CD4-positive, alpha-beta T cell (primary cell): ENCODE results near the gene KPNA1. TPM values are rescaled to one million over a fixed set of nuclear protein-coding genes. Genes with fewer than 3 reads are reported as not detected.

Experiments
- ATAC-seq: fragments of 200-7000 bp; cut with Tn5 transposase; one replicate; pipeline ENCODE4 v1.10.0; 2022; ENCODE audit warnings: mild to moderate bottlenecking; ENCODE audit not compliant: poor library complexity
- CTCF ChIA-PET: fragments of 350-600 bp; sonication (Branson Sonifier 250); formaldehyde crosslinking; loops from one replicate; lab custom pipeline; 2021; ENCODE audit warnings: antibody characterized with exemption, inconsistent platforms; lab: Charles Lee
- POLR2A ChIA-PET: fragments of 350-600 bp; sonication (Branson Sonifier 250); formaldehyde crosslinking; loops from one replicate; lab custom pipeline; 2021; ENCODE audit warnings: antibody characterized with exemption, inconsistent platforms; lab: Charles Lee
- DNase-seq, 14 experiments: peaks; one replicate each; pipeline ENCODE4 v3.0.0-alpha.2; 2013 to 2020; ENCODE audit warnings: mixed read lengths in 2 of 14
- H3K27ac ChIP-seq, 2 donors: one replicate each; pipeline versions ENCODE4 v1.5.1 to v1.7.0; 2013; ENCODE audit warnings: low read length in 2 of 2, low read depth in 1 of 2, mild to moderate bottlenecking in 1 of 2
- H3K27me3 ChIP-seq, 2 experiments: 1 replicate in 1 of 2; 2 replicates in 1 of 2; pipeline versions ENCODE4 v1.6.1 to v1.7.0; 2013; ENCODE audit warnings: low read length in 2 of 2, control low read depth in 1 of 2, mild to moderate bottlenecking in 1 of 2, moderate library complexity in 1 of 2; ENCODE audit not compliant: insufficient read depth in 2 of 2, control insufficient read depth in 1 of 2
- H3K36me3 ChIP-seq: one replicate; pipeline ENCODE4 v1.6.1; 2013; ENCODE audit warnings: low read length, control low read depth; ENCODE audit not compliant: insufficient read depth
- H3K4me1 ChIP-seq: one replicate; pipeline ENCODE4 v1.6.1; 2013; ENCODE audit warnings: low read length, control low read depth; ENCODE audit not compliant: insufficient read depth
- H3K4me3 ChIP-seq: one replicate; pipeline ENCODE4 v1.5.1; 2013; ENCODE audit warnings: mild to moderate bottlenecking, low read length, moderate library complexity
- H3K9me3 ChIP-seq, 2 experiments: 1 replicate in 1 of 2; 2 replicates in 1 of 2; pipeline versions ENCODE4 v1.6.1 to v1.7.0; 2013; ENCODE audit warnings: low read length in 2 of 2, mild to moderate bottlenecking in 2 of 2, control low read depth in 1 of 2, moderate library complexity in 1 of 2; ENCODE audit not compliant: control insufficient read depth in 1 of 2, insufficient read depth in 1 of 2
- H3K27ac Mint-ChIP-seq: one replicate; pipeline ENCODE4 v1.8.0; 2020; ENCODE audit warnings: mixed read lengths
- H3K27me3 Mint-ChIP-seq: one replicate; pipeline ENCODE4 v1.8.0; 2021; ENCODE audit warnings: mixed read lengths
- H3K36me3 Mint-ChIP-seq: one replicate; pipeline ENCODE4 v1.8.0; 2021; ENCODE audit warnings: low read depth, mixed read lengths
- H3K4me1 Mint-ChIP-seq: one replicate; pipeline ENCODE4 v1.8.0; 2021; ENCODE audit warnings: low read depth, mixed read lengths
- H3K4me3 Mint-ChIP-seq: one replicate; pipeline ENCODE4 v1.8.0; 2020; ENCODE audit warnings: mild to moderate bottlenecking, mixed read lengths
- H3K9me3 Mint-ChIP-seq: one replicate; pipeline ENCODE4 v1.8.0; 2020; ENCODE audit warnings: mixed read lengths
- intact Hi-C, 2 experiments: fragments of 100-400 bp; cut with DNase I in 1 of 2; cut with micrococcal nuclease in 1 of 2; formaldehyde crosslinking; loops; one replicate each; pipeline versions ENCODE4 v1.15.1 to v1.9.0; 2023 to 2025; cut with DNase I, micrococcal nuclease
- total RNA-seq, 174 experiments: library from RNA in 2 of 174; stranded (reverse) in 2 of 174; gene quantifications; one replicate each; pipeline ENCODE4 v1.2.3 and lab custom pipeline; 2021 to 2026
- TF ChIP-seq, protein P1 (sequence below): fragments of 200-600 bp; IDR thresholded peaks from one replicate; pipeline ENCODE4 v1.8.0; 2022; ENCODE audit warnings: antibody characterized with exemption, mild to moderate bottlenecking

The KPNA1 gene
- total RNA-seq, 2 experiments from 2014 or later = 46.2 to 49.8 TPM

DNA sequence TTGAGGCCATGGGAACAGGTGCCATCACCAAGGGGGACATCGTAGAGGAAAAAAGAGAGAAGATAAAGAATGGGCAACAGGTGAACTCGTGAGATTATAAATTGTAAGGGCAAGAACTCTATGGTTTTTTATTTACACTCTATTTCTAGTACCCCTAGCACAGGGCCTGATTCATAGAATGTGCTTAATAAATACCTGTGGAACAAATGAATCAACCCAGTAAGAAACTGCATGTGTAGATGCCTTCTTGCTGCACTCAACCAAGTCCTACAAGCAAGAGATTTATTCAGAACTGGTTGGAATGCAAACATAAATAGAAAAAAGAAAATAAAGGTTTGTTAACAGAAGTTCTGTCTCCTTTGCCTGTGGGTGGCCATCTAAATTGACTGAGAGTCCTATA is 18.7 kb upstream of the KPNA1 start:
- H3K9me3 ChIP-seq = no peaks in the 10 kb centered on the region
- ChIA-PET CTCF (no interaction called here), POLR2A (no interaction called here)
- intact Hi-C loops = no loop called here
- H3K9me3 Mint-ChIP-seq = no peaks in the 10 kb centered on the region
- no peaks in the 10 kb centered on the region for H3K27me3 Mint-ChIP-seq
- peaks cover 81% of the 10 kb centered on the region for H3K36me3 Mint-ChIP-seq
- H3K4me1 ChIP-seq = no peaks in the 10 kb centered on the region
- no peak overlapping the region for H3K27ac ChIP-seq
- H3K27ac Mint-ChIP-seq = no peak overlapping the region
- H3K4me3 Mint-ChIP-seq = no peak overlapping the region
- DNase-seq (no peak), ATAC-seq (no peak)
- H3K36me3 ChIP-seq = peaks cover 80% of the 10 kb centered on the region
- no peak overlapping the region for H3K4me3 ChIP-seq
- H3K27me3 ChIP-seq = no peaks in the 10 kb centered on the region
- H3K4me1 Mint-ChIP-seq = peaks cover 4% of the 10 kb centered on the region
- TF ChIP-seq, protein P1, sequence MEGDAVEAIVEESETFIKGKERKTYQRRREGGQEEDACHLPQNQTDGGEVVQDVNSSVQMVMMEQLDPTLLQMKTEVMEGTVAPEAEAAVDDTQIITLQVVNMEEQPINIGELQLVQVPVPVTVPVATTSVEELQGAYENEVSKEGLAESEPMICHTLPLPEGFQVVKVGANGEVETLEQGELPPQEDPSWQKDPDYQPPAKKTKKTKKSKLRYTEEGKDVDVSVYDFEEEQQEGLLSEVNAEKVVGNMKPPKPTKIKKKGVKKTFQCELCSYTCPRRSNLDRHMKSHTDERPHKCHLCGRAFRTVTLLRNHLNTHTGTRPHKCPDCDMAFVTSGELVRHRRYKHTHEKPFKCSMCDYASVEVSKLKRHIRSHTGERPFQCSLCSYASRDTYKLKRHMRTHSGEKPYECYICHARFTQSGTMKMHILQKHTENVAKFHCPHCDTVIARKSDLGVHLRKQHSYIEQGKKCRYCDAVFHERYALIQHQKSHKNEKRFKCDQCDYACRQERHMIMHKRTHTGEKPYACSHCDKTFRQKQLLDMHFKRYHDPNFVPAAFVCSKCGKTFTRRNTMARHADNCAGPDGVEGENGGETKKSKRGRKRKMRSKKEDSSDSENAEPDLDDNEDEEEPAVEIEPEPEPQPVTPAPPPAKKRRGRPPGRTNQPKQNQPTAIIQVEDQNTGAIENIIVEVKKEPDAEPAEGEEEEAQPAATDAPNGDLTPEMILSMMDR = no peak

DNA sequence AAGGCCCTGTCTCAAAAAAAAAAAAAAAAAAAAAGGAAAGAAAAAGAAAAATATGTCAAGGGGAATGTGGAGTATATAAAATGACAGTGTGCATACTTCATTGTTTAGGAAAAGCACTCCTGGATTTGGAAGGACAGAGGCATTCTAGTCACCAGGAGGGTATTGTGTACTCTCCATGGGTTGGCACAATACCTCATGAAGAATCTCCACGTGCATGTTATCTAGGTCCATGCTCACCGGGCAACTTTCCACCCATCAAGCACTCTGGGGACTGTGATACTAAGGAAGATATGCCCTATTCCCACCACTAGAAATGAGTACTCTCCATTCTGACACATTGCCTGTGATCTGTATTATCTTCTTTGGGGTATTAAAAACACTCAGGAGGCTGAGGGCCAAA is 15.4 kb upstream of the KPNA1 start:
- ChIA-PET CTCF (no interaction called here), POLR2A (no interaction called here)
- ATAC-seq = no peak
- no peaks in the 10 kb centered on the region for H3K27me3 Mint-ChIP-seq
- H3K9me3 Mint-ChIP-seq = no peaks in the 10 kb centered on the region
- DNase-seq = no peak
- H3K4me3 Mint-ChIP-seq = no peak overlapping the region
- no peaks in the 10 kb centered on the region for H3K4me1 ChIP-seq
- H3K27ac Mint-ChIP-seq = no peak overlapping the region
- no peak overlapping the region for H3K4me3 ChIP-seq
- no peaks in the 10 kb centered on the region for H3K9me3 ChIP-seq
- no peaks in the 10 kb centered on the region for H3K27me3 ChIP-seq
- H3K27ac ChIP-seq = no peak overlapping the region
- intact Hi-C loops = no loop called here
- H3K4me1 Mint-ChIP-seq = peaks cover 4% of the 10 kb centered on the region
- TF ChIP-seq, protein P1 = no peak
- H3K36me3 ChIP-seq = peaks cover 58% of the 10 kb centered on the region
- H3K36me3 Mint-ChIP-seq = peaks cover 60% of the 10 kb centered on the region

DNA sequence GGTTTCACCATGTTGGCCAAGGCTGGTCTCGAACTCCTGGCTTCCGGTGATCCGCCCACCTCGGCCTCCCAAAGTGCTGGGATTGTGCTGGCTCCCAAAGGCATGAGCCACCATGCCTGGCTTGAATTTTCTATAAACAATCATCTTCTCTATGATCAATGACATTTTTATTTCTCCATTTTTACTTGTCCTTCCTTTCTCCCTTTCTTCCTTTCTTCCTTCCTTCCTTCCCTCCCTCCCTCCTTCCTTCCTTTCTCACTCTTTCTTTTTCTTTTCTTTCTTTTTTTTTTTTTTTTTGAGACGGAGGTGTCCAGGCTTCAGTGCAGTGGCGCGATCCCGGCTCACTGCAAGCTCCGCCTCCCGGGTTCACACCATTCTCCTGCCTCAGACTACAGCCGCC is 8.6 kb upstream of the KPNA1 start:
- Histone ChIP-seq H3K9me3 (no peaks in the 10 kb centered on the region), H3K27ac (no peak overlapping the region), H3K4me1 (no peaks in the 10 kb centered on the region), H3K4me3 (no peak overlapping the region), H3K27me3 (no peaks in the 10 kb centered on the region), H3K36me3 (peaks cover 7% of the 10 kb centered on the region)
- ChIA-PET POLR2A (interaction anchor here (1.7 kb wide), 1 partner anchor 8 kb away, joined by 5 read pairs; the partner anchor contains the start of gene KPNA1), CTCF (no interaction called here)
- H3K27ac Mint-ChIP-seq = no peak overlapping the region
- H3K36me3 Mint-ChIP-seq = peaks cover 10% of the 10 kb centered on the region
- ATAC-seq (no peak), DNase-seq (no peak)
- TF ChIP-seq, protein P1 = no peak
- H3K9me3 Mint-ChIP-seq = no peaks in the 10 kb centered on the region
- H3K27me3 Mint-ChIP-seq = no peaks in the 10 kb centered on the region
- intact Hi-C loops = no loop called here
- H3K4me3 Mint-ChIP-seq = no peak overlapping the region
- no peaks in the 10 kb centered on the region for H3K4me1 Mint-ChIP-seq
